ENCODE results near the gene C2orf69.
A peak's percentile ranks its signal among the peaks of the same experiment; 100 is the strongest.

Gene C2orf69

DNA sequence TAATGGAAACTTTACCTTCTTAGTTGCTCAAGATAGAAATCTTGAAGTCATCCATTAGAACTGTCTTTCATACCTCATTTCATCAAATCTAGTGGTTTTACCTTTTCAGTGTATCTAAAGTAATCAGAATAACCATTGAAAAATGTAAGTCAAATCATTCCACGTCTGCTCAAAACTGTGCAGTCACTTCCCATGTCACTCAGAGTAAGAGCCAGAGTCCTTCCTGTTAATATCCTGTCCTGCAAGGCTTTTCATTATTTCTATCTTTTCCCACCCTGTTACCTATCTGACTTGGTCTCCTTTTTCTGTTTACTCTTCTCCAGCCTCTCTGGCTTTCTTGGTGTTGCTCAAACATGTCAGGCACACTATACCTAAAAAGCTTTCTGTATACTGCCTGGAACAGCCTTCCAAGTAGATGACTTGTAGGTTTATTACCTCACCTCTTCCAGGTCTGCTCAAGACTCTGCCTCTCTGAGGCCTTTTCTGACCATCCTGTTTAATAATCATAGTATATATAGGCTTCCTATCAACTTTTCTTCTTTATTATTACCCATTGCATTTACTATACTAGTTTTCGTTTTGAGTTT lies 3.4 kb downstream of the C2orf69 start:
- no peak for DNase-seq (ENCODE audit: low read depth)

DNA sequence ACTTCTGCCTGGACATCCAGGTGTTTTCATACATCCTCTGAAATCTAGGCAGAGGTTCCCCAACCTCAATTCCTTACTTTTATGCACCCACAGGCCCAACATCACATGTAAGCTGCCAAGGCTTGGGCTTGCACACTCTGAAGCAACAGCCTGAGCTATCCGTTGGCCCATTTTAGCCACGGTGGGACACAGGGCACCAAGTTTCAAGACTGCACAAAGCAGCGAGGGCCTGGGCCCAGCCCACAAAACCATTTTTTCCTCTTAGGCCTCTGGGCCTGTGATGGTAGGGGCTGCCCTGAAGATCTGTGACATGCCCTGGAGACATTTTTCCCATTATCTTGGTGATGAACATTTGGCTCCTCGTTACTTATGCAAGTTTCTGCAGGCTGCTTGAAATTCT lies 5.9 kb downstream of the C2orf69 start:
- DNase-seq (ENCODE audit: low read depth), result no peak

DNA sequence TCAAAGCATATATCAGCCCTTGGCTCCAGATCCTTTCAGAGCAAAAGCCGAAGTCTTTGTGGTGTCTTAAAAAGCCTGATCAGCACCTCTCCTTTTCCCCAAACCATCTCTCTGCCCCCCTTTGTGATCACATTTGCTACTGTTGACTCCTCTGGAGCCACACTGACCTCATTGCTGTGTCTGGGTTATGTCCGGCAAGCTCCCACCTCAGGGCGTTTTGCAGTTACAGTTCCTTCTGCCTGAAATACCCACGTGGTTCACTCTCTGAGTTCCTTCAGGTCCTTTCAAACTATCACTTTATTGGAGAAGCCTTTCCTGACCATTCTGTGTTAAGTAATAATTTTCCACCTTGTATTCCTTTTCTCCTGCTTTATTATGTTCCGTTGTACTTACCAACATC lies 11.8 kb downstream of the C2orf69 start:
- DNase-seq (ENCODE audit: low read depth), result no peak

DNA sequence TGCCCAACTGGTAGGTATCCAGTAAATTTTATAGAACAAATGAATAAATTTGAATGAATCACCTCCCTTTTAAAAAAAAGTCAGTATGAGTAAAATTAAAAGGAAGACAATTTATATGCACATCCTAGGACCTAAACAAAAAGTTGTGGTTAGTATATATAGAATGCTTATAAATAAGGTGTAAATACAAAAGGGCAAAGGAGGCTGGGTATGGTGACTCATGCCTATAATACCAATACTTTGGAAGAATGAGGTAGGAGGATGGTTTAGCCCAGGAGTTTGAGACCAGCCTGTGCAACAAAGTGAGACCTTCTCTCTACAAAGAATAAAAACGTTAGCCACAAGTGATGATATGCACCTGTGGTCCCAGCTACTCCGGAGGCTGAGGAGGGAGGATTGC lies 12.8 kb downstream of the C2orf69 start:
- no peak for DNase-seq (ENCODE audit: low read depth)

DNA sequence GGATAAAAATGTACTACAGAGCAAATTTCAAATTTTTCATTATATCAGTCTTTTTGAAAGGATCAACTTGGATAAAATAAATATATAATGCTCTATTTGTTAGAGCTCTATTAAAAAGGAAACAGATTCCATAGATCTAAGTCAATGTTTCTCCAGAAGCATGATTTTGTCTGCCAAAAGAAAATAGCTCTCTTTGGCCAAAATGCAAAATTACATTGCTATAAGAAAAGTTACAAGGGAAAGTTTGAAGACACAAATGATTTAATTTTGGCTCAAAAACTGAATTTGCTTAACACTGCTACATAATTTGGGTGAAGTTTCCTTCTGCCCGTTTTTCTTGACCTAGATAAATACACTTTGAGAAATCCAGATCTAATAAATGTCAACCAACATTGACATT lies 15.7 kb downstream of the C2orf69 start:
- no peak for DNase-seq (ENCODE audit: low read depth)

DNA sequence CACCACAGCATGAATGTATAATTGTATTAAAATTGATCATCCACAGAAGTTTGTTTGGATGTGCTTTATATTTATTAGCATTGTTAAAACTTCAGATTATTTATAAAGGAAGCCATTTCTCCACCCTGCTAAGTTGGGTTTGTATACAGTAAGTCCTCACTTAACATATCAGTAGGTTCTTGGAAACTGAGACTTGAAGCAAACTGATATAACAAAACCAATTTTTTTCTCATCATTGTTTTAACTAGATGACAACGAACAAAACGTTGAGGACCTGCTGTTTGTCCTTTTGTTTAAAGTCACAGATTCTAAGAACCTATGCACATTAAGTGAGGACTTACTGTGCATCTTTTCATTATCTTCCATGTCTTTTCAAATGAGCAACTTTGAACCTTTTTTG lies 17.1 kb downstream of the C2orf69 start:
- DNase-seq (ENCODE audit: low read depth), result no peak

DNA sequence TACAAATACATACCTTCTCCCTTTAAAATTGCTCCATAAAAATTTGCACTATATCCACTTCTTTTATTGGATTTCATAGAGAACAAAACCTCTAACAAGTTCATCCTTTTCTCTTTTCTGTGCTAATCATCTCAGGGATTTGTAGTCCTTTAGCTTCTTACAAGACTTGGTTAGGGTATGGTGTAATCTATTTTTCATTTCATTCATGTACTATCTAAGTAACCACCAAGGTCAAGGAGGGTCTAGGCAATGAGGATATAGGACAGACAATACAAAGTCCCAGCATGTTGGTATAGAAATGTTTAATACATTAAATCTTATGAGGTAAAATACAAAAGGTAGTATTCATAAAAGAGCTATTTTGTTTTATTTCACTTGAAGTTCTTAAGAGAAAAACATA lies 17.5 kb downstream of the C2orf69 start:
- no peak for DNase-seq (ENCODE audit: low read depth)

DNA sequence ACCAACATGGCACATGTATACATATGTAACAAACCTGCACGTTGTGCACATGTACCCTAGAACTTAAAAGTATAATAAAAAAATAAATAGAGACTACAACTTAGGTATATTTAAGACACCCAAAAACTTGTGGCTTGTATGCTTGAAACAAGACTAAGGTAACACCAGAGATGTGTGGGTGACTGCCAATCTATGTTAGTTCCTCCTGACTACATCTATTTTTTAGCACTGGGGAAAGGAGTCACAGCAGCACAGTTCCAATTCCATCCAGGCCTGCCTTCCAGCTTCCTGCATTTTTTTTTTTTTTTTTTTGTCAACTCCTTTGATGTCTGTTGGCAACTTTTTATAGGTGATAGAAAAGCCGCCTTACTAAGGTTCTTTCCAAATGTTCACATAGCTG lies 18.2 kb downstream of the C2orf69 start:
- no peak for DNase-seq (ENCODE audit: low read depth)

DNA sequence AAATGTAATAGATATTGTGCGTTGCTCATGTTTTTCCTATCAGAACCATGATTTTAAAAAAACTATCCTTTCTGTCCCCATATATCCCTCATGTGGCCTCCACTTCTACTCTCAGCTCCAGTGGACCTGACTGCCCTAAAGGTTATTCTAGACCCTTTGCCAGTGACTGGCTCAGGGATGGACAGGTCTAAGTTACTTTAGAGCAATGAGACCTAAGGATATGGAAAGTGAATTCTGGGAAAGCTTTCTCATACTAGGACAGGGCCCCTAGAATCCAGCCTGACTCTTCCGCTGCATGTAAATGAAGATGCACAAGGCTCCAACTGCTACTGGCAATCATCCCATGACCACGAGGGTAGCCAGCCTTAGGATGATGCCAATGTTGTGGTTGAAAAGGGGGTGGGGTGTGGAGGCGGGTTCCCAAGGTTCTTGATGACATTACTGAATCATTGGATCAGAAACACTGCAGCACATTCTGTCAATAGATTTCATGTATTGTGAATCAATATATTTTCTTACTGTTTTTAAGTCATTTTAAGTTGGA lies 21.3 kb downstream of the C2orf69 start:
- DNase-seq (ENCODE audit: low read depth), result no peak

DNA sequence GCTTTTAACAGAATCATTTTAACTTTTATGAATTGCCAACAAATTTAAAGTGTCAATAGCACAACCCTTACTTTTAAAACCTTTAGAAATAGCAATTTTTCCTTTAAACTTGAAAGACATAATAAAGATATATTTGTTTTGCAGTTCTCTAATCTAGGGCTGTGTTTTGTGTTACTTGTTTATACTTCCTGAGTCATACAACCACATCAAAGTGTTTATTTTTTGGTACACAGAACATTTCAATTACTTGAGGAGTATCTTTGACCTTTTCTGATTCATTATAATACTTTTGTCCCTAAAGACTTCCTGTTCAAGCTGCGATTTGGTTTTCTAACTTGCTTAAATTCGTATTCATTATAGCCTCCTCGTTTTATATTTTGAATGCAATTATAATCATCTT lies 22.4 kb downstream of the C2orf69 start:
- DNase-seq (ENCODE audit: low read depth), result no peak

DNA sequence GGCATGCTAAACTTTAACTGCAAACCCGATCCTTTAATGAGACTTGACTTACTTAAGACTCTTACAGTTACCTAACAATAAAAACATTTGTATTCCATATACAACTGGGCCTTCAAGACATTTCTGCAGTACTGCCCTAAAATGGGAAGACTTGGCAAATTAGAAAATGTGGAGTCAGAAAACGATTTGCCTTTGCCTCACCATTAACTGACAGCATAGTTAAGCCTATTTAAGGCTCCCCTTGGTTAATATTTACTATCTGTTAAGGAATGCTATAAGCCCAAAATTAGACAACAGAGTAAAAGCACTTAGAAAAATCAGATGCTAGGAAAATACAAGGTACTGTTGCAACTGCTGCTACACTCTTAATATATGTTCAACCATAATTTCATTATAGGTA lies 25.5 kb downstream of the C2orf69 start:
- DNase-seq (ENCODE audit: low read depth), result no peak

DNA sequence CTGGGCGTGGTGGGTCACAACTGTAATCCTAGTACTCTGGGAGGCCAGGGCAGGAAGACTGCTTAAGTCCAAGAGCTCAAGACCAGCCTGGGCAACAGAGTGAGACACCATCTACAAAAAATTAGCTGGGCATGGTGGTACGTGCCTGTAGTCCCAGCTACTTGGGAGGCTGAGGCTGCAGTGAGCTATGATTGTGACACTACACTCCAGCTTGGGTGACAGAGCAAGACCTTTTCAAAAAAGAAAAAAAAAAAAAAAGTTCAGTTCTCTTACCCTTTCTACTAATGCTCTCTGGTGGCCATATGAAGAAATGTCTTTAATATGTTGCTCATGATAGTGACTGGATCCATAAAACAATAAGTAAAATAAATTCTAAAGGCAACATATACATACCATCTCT lies 29.3 kb downstream of the C2orf69 start:
- DNase-seq (ENCODE audit: low read depth), result no peak

DNA sequence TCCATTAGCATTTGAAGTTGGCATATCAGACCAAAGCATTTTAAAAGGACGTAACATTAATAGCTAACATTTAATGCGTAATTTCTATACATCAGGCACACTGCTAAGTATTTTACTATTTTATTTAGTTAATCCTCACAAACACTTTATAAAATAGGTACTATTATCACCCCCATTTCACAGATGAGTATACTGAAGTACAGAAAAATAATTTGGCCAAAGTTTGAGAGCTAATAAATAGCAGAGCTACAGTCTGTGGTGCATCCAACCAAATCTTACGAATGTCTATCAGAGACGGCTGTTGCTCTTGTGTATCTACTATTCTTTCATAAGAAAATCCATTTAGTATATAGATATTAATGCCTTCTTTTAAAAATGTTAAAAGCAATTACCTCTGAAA lies 32.3 kb downstream of the C2orf69 start:
- DNase-seq (ENCODE audit: low read depth), result no peak

DNA sequence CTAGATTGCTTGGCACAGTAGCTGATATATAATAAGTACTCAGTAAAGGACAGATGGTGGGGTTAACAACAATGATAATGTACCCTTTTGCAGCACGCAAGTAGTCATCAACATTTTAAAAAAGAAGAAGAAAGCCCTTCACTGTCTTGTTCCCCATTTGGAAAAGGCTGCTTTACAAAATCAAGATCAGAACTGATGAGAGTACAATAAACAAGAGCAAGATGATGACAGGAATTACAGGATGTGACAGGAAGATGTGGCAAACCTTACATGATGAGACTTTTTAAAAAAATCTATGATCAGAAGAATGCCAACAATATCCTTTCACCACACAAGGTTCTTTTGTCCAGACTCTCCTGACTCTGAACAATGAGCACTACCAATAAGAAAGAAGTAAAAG lies 35.1 kb downstream of the C2orf69 start:
- DNase-seq (ENCODE audit: low read depth), result no peak

DNA sequence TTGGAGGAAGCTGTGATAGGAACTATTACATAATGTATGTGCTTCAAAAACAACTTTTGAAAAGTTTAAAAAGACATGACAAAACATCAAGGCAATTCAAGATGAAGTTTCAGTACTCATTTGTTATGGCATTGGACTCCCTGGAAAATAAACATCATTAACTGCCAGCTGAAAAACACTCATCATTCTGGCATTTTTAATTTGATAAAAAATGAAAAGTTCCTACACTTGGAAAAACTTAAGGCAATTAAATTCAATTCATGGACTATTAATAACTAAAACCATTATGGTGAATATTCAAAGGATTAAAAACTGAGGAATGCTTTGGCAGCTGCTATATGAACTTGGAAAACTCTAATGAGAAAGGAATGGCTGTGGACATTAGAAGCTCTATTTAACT lies 35.7 kb downstream of the C2orf69 start:
- DNase-seq (ENCODE audit: low read depth), result no peak

DNA sequence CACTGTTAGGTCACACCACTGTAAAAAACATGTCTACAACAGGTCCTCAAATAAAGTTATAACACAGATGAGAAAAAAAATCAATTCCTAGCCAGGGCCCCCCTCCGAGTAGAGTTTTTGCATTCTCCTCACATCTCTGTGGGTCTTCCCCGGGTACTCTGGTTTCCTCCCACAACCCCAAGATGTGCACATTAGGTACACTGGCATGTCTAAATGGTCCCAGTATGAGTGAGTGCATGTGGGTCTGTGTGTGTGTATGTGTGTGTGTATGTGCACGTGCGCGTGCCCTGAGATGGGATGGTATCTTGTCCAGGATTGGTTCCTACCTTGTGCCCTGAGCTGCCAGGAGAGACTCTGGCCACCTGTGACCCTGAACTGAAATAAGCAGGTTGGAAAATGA lies 39.3 kb downstream of the C2orf69 start:
- no peak for DNase-seq (ENCODE audit: low read depth)

DNA sequence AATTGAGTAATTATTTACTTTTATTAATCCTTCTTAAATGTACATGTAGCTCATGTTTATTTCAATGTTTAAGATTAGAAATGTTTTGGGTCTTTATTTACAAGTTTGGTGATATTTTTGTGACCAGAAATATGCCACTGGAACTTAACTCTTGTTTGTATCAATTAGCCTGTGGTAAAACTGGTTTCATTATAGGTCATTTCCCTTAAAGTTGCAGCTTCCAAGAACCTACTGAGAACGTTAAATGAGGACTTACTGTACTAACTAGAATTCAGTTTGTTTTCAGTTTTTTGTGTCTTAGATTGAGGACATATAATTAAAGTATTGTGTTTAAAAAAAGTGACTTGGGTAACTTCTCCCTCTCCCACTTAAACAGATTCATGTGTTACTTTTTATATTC lies 39.9 kb downstream of the C2orf69 start:
- DNase-seq (ENCODE audit: low read depth), result no peak

DNA sequence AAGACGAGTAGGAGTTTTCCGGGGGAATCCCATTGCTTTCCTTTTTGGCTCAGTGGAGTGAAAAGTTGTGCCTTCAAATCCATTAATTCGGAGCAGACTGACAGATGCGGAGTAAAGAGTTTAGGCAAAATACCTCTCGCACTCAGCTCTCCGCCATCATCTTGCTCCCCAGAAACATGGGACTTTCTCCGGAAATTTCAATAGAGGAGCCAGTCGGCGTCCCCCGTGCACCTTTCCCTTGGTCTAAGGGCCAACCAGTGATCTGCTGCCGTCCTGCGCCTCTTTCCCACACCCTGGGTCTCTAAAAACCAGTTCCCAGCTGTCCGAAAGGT lies 43.9 kb downstream of the C2orf69 start:
- peak; percentile 38 for DNase-seq (ENCODE audit: low read depth)

DNA sequence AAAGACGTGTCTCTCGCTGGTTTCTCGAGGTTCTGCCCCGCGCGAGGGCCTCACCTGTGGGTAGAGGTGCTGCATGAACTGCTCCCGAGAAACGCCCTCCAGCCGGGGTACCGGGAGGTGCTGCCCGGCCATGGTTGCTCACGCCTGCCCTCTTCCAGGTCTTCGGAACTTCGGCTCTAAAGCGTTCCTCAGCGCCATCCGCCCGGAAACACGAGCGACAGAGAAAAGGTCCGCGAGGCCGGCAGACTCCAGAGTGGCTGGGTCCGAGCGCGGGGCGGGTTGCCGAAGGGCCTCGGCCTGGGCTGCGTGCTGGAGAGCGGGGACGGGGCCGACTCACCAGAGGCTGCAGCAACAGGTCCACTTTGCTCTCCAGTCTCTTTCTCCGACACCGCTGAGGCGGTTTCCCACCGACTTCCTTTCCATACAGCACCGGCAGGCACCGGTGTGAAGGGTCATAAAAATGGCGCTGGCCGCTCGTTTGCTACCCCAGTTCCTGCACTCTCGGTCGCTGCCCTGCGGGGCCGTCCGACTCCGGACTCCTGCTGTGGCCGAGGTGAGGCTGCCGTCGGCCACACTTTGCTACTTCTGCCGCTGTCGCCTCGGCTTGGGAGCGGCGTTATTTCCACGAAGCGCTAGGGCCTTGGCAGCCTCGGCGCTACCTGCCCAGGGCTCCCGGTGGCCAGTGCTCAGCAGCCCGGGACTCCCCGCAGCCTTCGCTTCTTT lies 44.4 kb downstream of the C2orf69 start, which contains the start of the genes MAIP1 and TYW5:
TSS of gene MAIP1 (plus strand) at position 244 of the 723 bp plus-strand sequence. CDS start at position 461, 217 bp downstream.
TSS of gene TYW5 (minus strand) at position 153 of the 723 bp plus-strand sequence. CDS start at position 132, 21 bp downstream.
- DNase-seq (ENCODE audit: low read depth), result peak; percentile 72

DNA sequence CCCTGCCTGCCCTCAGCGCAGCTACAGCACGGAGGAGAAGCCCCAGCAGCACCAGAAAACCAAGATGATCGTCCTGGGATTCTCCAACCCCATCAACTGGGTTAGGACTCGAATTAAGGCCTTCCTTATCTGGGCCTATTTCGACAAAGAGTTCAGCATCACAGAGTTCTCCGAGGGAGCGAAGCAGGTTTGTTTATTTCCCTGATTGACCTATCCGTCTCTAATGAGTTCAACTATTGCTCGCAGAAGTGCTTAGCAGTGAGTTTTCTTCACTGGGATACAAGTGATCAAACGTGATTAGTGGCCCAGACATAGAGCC lies 44.9 kb downstream of the C2orf69 start:
- no peak for DNase-seq (ENCODE audit: low read depth)

DNA sequence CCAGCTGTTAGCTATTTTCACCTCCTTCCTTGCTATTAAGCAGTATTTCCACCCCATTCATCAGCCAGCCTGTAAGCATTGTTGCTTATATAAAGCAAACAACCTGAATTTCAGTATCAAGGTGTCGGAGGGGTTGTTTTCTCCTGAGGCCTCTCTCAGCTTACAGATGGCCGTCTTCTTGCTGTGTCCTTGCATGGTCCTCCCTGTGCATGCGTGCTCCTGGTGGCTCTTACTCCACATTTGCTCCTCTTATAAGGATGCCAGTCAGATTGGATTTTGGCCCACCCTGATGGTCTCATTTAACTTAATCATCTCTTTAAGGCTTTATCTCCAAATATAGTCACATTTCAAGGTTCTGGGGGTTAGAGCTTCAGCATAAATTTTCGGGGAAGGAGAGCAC lies 46.9 kb downstream of the C2orf69 start:
- no peak for DNase-seq (ENCODE audit: low read depth)

DNA sequence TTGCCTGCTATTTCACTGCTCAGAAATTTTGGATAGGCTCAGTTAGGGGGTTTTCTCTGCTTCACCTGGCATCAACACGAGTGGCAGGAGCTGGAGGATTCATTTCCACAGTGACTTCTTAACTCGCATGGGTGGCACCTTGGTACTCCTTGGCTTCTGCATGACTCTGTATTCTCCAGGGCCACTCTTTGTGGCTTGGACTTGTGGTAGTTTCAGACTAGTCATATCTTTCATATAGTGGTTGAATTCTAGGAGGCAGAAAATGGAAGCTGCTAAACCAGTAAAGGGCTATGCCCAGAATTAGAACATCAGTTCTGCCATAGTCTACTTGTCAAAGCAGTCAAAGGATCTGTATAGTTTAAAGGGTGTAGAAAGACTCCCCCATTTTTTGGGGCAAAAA lies 51.1 kb downstream of the C2orf69 start:
- DNase-seq (ENCODE audit: low read depth), result no peak

DNA sequence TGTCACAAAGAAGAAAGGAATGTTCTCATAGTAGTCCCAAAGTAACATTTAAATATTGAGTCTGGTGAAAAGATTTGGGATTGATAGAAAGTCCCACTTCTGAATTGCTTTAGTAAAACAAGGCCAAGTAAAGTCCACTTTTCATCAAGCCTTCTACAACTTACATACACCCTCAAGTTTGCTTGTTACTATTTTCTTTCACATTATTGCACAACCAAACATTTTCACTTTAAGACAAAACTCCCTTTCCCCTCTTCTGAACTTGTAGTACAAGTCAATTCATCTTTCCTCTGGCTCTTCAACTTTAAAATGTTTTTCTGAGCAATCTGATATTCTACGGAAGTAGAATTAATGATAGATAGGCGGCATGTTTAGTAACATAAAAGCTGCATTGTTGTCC lies 55.3 kb downstream of the C2orf69 start:
- DNase-seq (ENCODE audit: low read depth), result no peak

DNA sequence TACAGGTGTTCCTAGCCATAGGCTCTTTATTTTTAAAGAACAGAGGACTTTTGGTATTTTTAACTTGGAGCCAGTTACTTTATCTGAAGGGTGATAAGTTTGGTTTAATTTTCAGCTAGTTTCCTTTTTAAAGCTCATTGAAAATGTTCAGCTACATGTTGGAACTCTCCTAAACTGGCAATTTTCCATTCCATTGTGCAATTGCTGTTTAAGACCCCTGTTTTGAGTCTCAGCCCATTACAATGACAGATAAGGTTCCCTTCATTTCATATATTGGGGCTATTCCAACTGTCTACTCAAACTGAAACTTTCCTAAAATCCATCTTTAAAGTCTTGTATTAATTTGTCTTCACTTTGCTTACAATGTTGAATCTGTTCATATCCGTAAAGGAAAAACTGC lies 55.9 kb downstream of the C2orf69 start:
- DNase-seq (ENCODE audit: low read depth), result no peak
